ENCODE measurements around the gene MEIS1.

MEIS1 gene

GRCh38 chr2:66580166-66581049 lies 145.5 kb downstream of the MEIS1 start:
- H3K9ac ChIP-seq (ENCODE audit: low read length), result no peak overlapping the region
- no peaks in the 10 kb centered on the region; the same call in 1 of the 2 replicates for H3K9me3 ChIP-seq (ENCODE audit: insufficient read depth, low read length)
- H3K79me2 ChIP-seq (ENCODE audit: low read length), result no peaks in the 10 kb centered on the region
- TF ChIP-seq EZH2phosphoT487 (IDR thresholded peaks at IDR 0.05; ENCODE audit: low read depth), result no peak
- TF ChIP-seq CTCF (IDR thresholded peaks at IDR 0.05; ENCODE audit: low read depth, low read length), result no peak
- no peak overlapping the region for H3K4me3 ChIP-seq (ENCODE audit: low read length)
- H3K27ac ChIP-seq (ENCODE audit: low read length), result no peak overlapping the region
- H2AFZ ChIP-seq (ENCODE audit: low read depth, low read length), result no peak overlapping the region
- no peaks in the 10 kb centered on the region for H3K27me3 ChIP-seq (ENCODE audit: low read depth, low read length)
- no peaks in the 10 kb centered on the region for H3K4me1 ChIP-seq (ENCODE audit: low read length)
- H4K20me1 ChIP-seq (ENCODE audit: insufficient read depth, low read length), result no peaks in the 10 kb centered on the region
- H3K4me2 ChIP-seq (ENCODE audit: low read length), result no peak overlapping the region
- H3K36me3 ChIP-seq (replicated peaks; ENCODE audit: low read depth, low read length), result no peaks in the 10 kb centered on the region

- Histone ChIP-seq H4K20me1 (ENCODE audit: insufficient read depth, low read length) (no peaks in the 10 kb centered on the region), H3K9me3 (ENCODE audit: insufficient read depth, low read length) (no peaks in the 10 kb centered on the region; the same call in 1 of the 2 replicates), H3K27ac (ENCODE audit: low read length) (no peak overlapping the region), H2AFZ (ENCODE audit: low read depth, low read length) (no peak overlapping the region), H3K9ac (ENCODE audit: low read length) (no peak overlapping the region), H3K79me2 (ENCODE audit: low read length) (no peaks in the 10 kb centered on the region), H3K36me3 (replicated peaks; ENCODE audit: low read depth, low read length) (no peaks in the 10 kb centered on the region), H3K27me3 (ENCODE audit: low read depth, low read length) (no peaks in the 10 kb centered on the region), H3K4me3 (ENCODE audit: low read length) (no peak overlapping the region), H3K4me1 (ENCODE audit: low read length) (no peaks in the 10 kb centered on the region), H3K4me2 (ENCODE audit: low read length) (no peak overlapping the region)
- no peak for TF ChIP-seq CTCF (IDR thresholded peaks at IDR 0.05; ENCODE audit: low read depth, low read length)
- TF ChIP-seq EZH2phosphoT487 (IDR thresholded peaks at IDR 0.05; ENCODE audit: low read depth), result no peak
Measured at GRCh38 chr2:66581339-66582103, 146.6 kb downstream of the MEIS1 start.

- H3K27ac ChIP-seq (ENCODE audit: low read length), result no peak overlapping the region
- H3K9ac ChIP-seq (ENCODE audit: low read length), result no peak overlapping the region
- H3K79me2 ChIP-seq (ENCODE audit: low read length), result no peaks in the 10 kb centered on the region
- H3K4me3 ChIP-seq (ENCODE audit: low read length), result no peak overlapping the region
- no peaks in the 10 kb centered on the region; the same call in 1 of the 2 replicates for H3K9me3 ChIP-seq (ENCODE audit: insufficient read depth, low read length)
- no peaks in the 10 kb centered on the region for H3K36me3 ChIP-seq (replicated peaks; ENCODE audit: low read depth, low read length)
- no peak overlapping the region for H2AFZ ChIP-seq (ENCODE audit: low read depth, low read length)
- H4K20me1 ChIP-seq (ENCODE audit: insufficient read depth, low read length), result no peaks in the 10 kb centered on the region
- TF ChIP-seq EZH2phosphoT487 (IDR thresholded peaks at IDR 0.05; ENCODE audit: low read depth) (no peak), CTCF (IDR thresholded peaks at IDR 0.05; ENCODE audit: low read depth, low read length) (no peak)
- H3K4me1 ChIP-seq (ENCODE audit: low read length), result no peaks in the 10 kb centered on the region
- H3K4me2 ChIP-seq (ENCODE audit: low read length), result no peak overlapping the region
- H3K27me3 ChIP-seq (ENCODE audit: low read depth, low read length), result no peaks in the 10 kb centered on the region
Measured at GRCh38 chr2:66582104-66582986, 147.4 kb downstream of the MEIS1 start.

Measured in OCI-LY3 (cell line).